ENCODE data around the gene CDH4.

The CDH4 gene

GRCh38 chr20:61523145-61523544 is 271.1 kb downstream of the CDH4 start:
- Histone ChIP-seq H3K36me3 (ENCODE audit: low read length) (no peaks in the 10 kb centered on the region), H3K27ac (ENCODE audit: low read depth, low read length) (no peak overlapping the region), H4K20me1 (ENCODE audit: low read depth, low read length) (no peaks in the 10 kb centered on the region), H3K79me2 (ENCODE audit: insufficient read depth, low read length) (no peaks in the 10 kb centered on the region), H3K9ac (ENCODE audit: low read length) (no peak overlapping the region), H3K9me3 (ENCODE audit: insufficient read depth, low read length) (no peaks in the 10 kb centered on the region), H3K4me3 (ENCODE audit: insufficient read depth, low read length, poor library complexity, severe bottlenecking) (no peak overlapping the region), H3K4me2 (ENCODE audit: low read depth, low read length, poor library complexity, severe bottlenecking) (no peak overlapping the region), H2AFZ (ENCODE audit: low read depth, low read length, severe bottlenecking) (no peak overlapping the region), H3F3A (ENCODE audit: insufficient read depth) (no peaks in the 10 kb centered on the region), H3K9me2 (replicated peaks; ENCODE audit: insufficient read depth, low read length) (no peaks in the 10 kb centered on the region), H3K27me3 (ENCODE audit: low read length) (no peaks in the 10 kb centered on the region)
- TF ChIP-seq EZH2phosphoT487 (conservative IDR thresholded peaks at IDR 0.05; ENCODE audit: low read length) = no peak
- TF ChIP-seq, protein P1, sequence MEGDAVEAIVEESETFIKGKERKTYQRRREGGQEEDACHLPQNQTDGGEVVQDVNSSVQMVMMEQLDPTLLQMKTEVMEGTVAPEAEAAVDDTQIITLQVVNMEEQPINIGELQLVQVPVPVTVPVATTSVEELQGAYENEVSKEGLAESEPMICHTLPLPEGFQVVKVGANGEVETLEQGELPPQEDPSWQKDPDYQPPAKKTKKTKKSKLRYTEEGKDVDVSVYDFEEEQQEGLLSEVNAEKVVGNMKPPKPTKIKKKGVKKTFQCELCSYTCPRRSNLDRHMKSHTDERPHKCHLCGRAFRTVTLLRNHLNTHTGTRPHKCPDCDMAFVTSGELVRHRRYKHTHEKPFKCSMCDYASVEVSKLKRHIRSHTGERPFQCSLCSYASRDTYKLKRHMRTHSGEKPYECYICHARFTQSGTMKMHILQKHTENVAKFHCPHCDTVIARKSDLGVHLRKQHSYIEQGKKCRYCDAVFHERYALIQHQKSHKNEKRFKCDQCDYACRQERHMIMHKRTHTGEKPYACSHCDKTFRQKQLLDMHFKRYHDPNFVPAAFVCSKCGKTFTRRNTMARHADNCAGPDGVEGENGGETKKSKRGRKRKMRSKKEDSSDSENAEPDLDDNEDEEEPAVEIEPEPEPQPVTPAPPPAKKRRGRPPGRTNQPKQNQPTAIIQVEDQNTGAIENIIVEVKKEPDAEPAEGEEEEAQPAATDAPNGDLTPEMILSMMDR (IDR thresholded peaks at IDR 0.05; ENCODE audit: insufficient read depth, low read length, poor library complexity, severe bottlenecking) = no peak

- H3K9me2 ChIP-seq (replicated peaks; ENCODE audit: insufficient read depth, low read length) = no peaks in the 10 kb centered on the region
- H4K20me1 ChIP-seq (ENCODE audit: low read depth, low read length) = 0 out of 2 replicates have a peak, but pooled peaks cover 5% of the 10 kb centered on the region
- H3K79me2 ChIP-seq (ENCODE audit: insufficient read depth, low read length) = no peaks in the 10 kb centered on the region
- H3K27ac ChIP-seq (ENCODE audit: low read depth, low read length) = no peak overlapping the region
- H3K9me3 ChIP-seq (ENCODE audit: insufficient read depth, low read length) = no peaks in the 10 kb centered on the region
- H2AFZ ChIP-seq (ENCODE audit: low read depth, low read length, severe bottlenecking) = no peak overlapping the region
- no peak overlapping the region for H3K4me3 ChIP-seq (ENCODE audit: insufficient read depth, low read length, poor library complexity, severe bottlenecking)
- H3K4me2 ChIP-seq (ENCODE audit: low read depth, low read length, poor library complexity, severe bottlenecking) = no peak overlapping the region
- H3K9ac ChIP-seq (ENCODE audit: low read length) = no peak overlapping the region
- H3K36me3 ChIP-seq (ENCODE audit: low read length) = no peaks in the 10 kb centered on the region
- TF ChIP-seq, protein P1 (IDR thresholded peaks at IDR 0.05; ENCODE audit: insufficient read depth, low read length, poor library complexity, severe bottlenecking) = no peak
- no peak for TF ChIP-seq EZH2phosphoT487 (conservative IDR thresholded peaks at IDR 0.05; ENCODE audit: low read length)
- H3K27me3 ChIP-seq (ENCODE audit: low read length) = no peaks in the 10 kb centered on the region
- no peaks in the 10 kb centered on the region for H3F3A ChIP-seq (ENCODE audit: insufficient read depth)
Observed at GRCh38 chr20:61524951-61525666, 273.0 kb downstream of the CDH4 start.

DNA sequence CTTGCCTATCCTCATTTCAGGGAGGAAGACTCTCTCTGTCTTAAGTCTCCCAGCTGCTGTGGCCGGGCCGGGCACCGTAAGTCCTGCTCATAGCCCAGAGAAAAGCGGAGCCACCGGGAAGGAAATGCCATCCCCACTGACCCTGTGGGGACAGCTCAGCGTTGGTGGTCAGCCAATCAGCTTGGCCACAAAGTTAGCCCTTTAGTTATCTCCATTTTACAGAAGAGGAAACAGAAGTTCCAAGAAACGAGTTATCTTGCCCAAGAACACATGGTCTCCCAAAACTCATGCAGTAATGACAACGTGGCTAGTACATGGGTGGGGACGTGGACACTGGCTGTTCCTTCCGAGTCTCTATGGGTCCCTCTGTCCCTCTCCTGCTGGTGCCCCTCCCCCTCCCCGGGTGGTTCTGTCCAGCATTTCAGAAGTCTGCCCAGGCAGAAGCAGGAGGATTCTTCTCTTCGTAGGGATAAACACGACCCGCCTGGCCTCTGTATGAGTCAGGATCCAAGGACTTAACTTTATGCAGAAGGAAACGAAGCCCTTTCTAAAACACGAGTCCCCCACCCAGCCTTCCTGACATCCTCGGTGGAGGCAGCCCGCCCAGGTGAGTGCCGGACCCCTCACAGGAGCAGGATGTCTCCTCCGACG is 273.8 kb downstream of the CDH4 start:
- Histone ChIP-seq H3K4me2 (ENCODE audit: low read depth, low read length, poor library complexity, severe bottlenecking) (no peak overlapping the region), H3K36me3 (ENCODE audit: low read length) (no peaks in the 10 kb centered on the region), H3K27me3 (ENCODE audit: low read length) (no peaks in the 10 kb centered on the region), H3K9me3 (ENCODE audit: insufficient read depth, low read length) (no peaks in the 10 kb centered on the region), H3F3A (ENCODE audit: insufficient read depth) (no peaks in the 10 kb centered on the region), H3K4me3 (ENCODE audit: insufficient read depth, low read length, poor library complexity, severe bottlenecking) (no peak overlapping the region), H3K9me2 (replicated peaks; ENCODE audit: insufficient read depth, low read length) (no peaks in the 10 kb centered on the region), H2AFZ (ENCODE audit: low read depth, low read length, severe bottlenecking) (no peak overlapping the region), H4K20me1 (ENCODE audit: low read depth, low read length) (0 out of 2 replicates have a peak, but pooled peaks cover 5% of the 10 kb centered on the region), H3K27ac (ENCODE audit: low read depth, low read length) (no peak overlapping the region), H3K9ac (ENCODE audit: low read length) (no peak overlapping the region), H3K79me2 (ENCODE audit: insufficient read depth, low read length) (no peaks in the 10 kb centered on the region)
- TF ChIP-seq, protein P1 (IDR thresholded peaks at IDR 0.05; ENCODE audit: insufficient read depth, low read length, poor library complexity, severe bottlenecking) = no peak
- no peak for TF ChIP-seq EZH2phosphoT487 (conservative IDR thresholded peaks at IDR 0.05; ENCODE audit: low read length)
